HCT116 (cell line): ENCODE measurements around the gene BRD9. TPM values are rescaled to one million over a fixed set of nuclear protein-coding genes. Genes with fewer than 3 reads are reported as not detected.

Source experiments
- ATAC-seq: fragments of 200-7000 bp; cut with Tn5 transposase; 2 replicates; pipeline ENCODE4 v1.9.1; 2020; ENCODE audit warnings: mild to moderate bottlenecking, moderate library complexity
- BruUV-seq: library from RNA; stranded (reverse); fragments of 400-500 nt; replicated peaks from 2 replicates; lab custom pipeline; 2021; lab: Mats Ljungman, UMichigan
- CTCF ChIA-PET: fragments of 300-600 bp; sonication (Branson Sonifier 250); formaldehyde crosslinking; loops from one replicate; lab custom pipeline; 2021; ENCODE audit warnings: antibody characterized with exemption; lab: Charles Lee
- POLR2A ChIA-PET: fragments of 300-600, 350-600 bp; sonication (Branson Sonifier 250); formaldehyde crosslinking; loops from one replicate; lab custom pipeline; 2021; ENCODE audit warnings: antibody characterized with exemption; lab: Charles Lee
- RAD21 ChIA-PET, 2 experiments: fragments of 300-600 bp; sonication (Branson Sonifier 250); formaldehyde crosslinking; loops; one replicate each; lab custom pipeline; 2023; ENCODE audit warnings: low total read pairs in 2 of 2; ENCODE audit not compliant: uncharacterized antibody in 2 of 2, unreplicated experiment in 2 of 2, low non-redundant PET in 1 of 2; lab: Charles Lee
- DNase-seq: peaks from one replicate; pipeline ENCODE4 v3.0.0-alpha.2; 2010; ENCODE audit warnings: low read depth, low spot score
- H2AFZ ChIP-seq: fragments of 200-600 bp; shearing (Covaris generic), sonication (generic); 2 replicates; pipeline ENCODE4 v1.6.1; 2017; ENCODE audit warnings: low read depth, mixed run types, mixed read lengths, antibody characterized with exemption, low read length; ENCODE audit not compliant: poor library complexity, severe bottlenecking
- H3K27ac ChIP-seq: 2 replicates; pipeline ENCODE4 v1.5.1; 2012; ENCODE audit warnings: low read depth, low read length
- H3K27me3 ChIP-seq: fragments of 200-600 bp; sonication (generic); 2 replicates; pipeline ENCODE4 v1.6.1; 2016; ENCODE audit warnings: mixed run types, low read length, mixed read lengths; ENCODE audit not compliant: insufficient read depth
- H3K36me3 ChIP-seq, 2 experiments: fragments of 200-500 bp in 1 of 2; fragments of 200-600 bp in 1 of 2; sonication (Bioruptor generic) in 1 of 2; sonication (generic) in 1 of 2; 2 replicates each; pipeline versions ENCODE4 v1.5.1 to v1.6.1; 2014 to 2016; ENCODE audit warnings: low read length in 2 of 2, inconsistent platforms in 1 of 2, mixed read lengths in 1 of 2, mixed run types in 1 of 2; ENCODE audit not compliant: insufficient read depth in 2 of 2, control insufficient read depth in 1 of 2
- H3K4me1 ChIP-seq, 2 experiments: fragments of 200-600 bp in 1 of 2; sonication (generic) in 1 of 2; 2 replicates each; pipeline versions ENCODE4 v1.5.1 to v1.6.1; 2012 to 2017; ENCODE audit warnings: low read length in 2 of 2, inconsistent platforms in 1 of 2, mild to moderate bottlenecking in 1 of 2, mixed read lengths in 1 of 2, mixed run types in 1 of 2, moderate library complexity in 1 of 2; ENCODE audit not compliant: insufficient read depth in 2 of 2, control insufficient read depth in 1 of 2
- H3K4me2 ChIP-seq: fragments of 200-600 bp; sonication (generic); 2 replicates; pipeline ENCODE4 v1.6.1; 2017; ENCODE audit warnings: mixed run types, low read length, mixed read lengths
- H3K4me3 ChIP-seq, 2 experiments: fragments of 200-600 bp in 1 of 2; sonication (generic) in 1 of 2; replicated peaks in 1 of 2; 2 replicates each; pipeline ENCODE4 v1.5.1; 2011 to 2016; ENCODE audit warnings: low read length in 2 of 2, control low read depth in 1 of 2, low read depth in 1 of 2, mild to moderate bottlenecking in 1 of 2, mixed read lengths in 1 of 2, mixed run types in 1 of 2
- H3K79me2 ChIP-seq: fragments of 200-600 bp; sonication (generic); 2 replicates; pipeline ENCODE4 v1.6.1; 2017; ENCODE audit warnings: mild to moderate bottlenecking, mixed run types, low read length, moderate library complexity, mixed read lengths; ENCODE audit not compliant: insufficient read depth
- H3K9ac ChIP-seq: fragments of 200-600 bp; sonication (generic); 2 replicates; pipeline ENCODE4 v1.6.1; 2016; ENCODE audit warnings: low read length, mixed read lengths
- H3K9me2 ChIP-seq: fragments of 200-600 bp; sonication (generic), shearing (Covaris generic); 2 replicates; pipeline ENCODE4 v1.6.1; 2017; ENCODE audit warnings: mixed run types, mild to moderate bottlenecking, moderate library complexity; ENCODE audit not compliant: insufficient read depth
- H3K9me3 ChIP-seq, 2 experiments: fragments of 200-500 bp in 1 of 2; fragments of 200-600 bp in 1 of 2; sonication (Bioruptor generic) in 1 of 2; sonication (generic) in 1 of 2; 2 replicates each; pipeline ENCODE4 v1.6.1; 2014 to 2017; ENCODE audit warnings: low read length in 2 of 2, mixed read lengths in 2 of 2, inconsistent platforms in 1 of 2, low read depth in 1 of 2, mild to moderate bottlenecking in 1 of 2, mixed run types in 1 of 2, moderate library complexity in 1 of 2; ENCODE audit not compliant: control insufficient read depth in 1 of 2, insufficient read depth in 1 of 2
- H4K20me1 ChIP-seq: fragments of 200-600 bp; sonication (generic), shearing (Covaris generic); 2 replicates; pipeline ENCODE4 v1.6.1; 2017; ENCODE audit warnings: mixed run types, mild to moderate bottlenecking, moderate library complexity; ENCODE audit not compliant: insufficient read depth
- CBX3 ChIP-seq: IDR thresholded peaks from 2 replicates; pipeline ENCODE4 v1.6.1; 2012; ENCODE audit warnings: low read depth
- CEBPB ChIP-seq: IDR thresholded peaks from 2 replicates; pipeline ENCODE4 v1.6.1; 2012; ENCODE audit warnings: low read depth
- CTCF ChIP-seq, 3 experiments: fragments of 200-600 bp in 1 of 3; sonication (generic) in 1 of 3; IDR thresholded peaks in 2 of 3; conservative IDR thresholded peaks in 1 of 3; 2 replicates each; pipeline ENCODE4 v1.5.1; 2012 to 2017; ENCODE audit warnings: low read depth in 2 of 3, low read length in 2 of 3, antibody characterized with exemption in 1 of 3, borderline replicate concordance in 1 of 3, control low read depth in 1 of 3, mild to moderate bottlenecking in 1 of 3, mixed read lengths in 1 of 3, mixed run types in 1 of 3, moderate library complexity in 1 of 3; ENCODE audit not compliant: insufficient read depth in 1 of 3
- EGR1 ChIP-seq: IDR thresholded peaks from 2 replicates; pipeline ENCODE4 v1.6.1; 2012; ENCODE audit warnings: low read depth
- ELF1 ChIP-seq: IDR thresholded peaks from 2 replicates; pipeline ENCODE4 v1.6.1; 2012; ENCODE audit warnings: low read depth, borderline replicate concordance
- EZH2 ChIP-seq: fragments of 200-600 bp; sonication (generic); IDR thresholded peaks from 2 replicates; pipeline ENCODE4 v1.6.1; 2017; ENCODE audit warnings: antibody characterized with exemption, mixed run types
- EZH2phosphoT487 ChIP-seq: fragments of 200-600 bp; IDR thresholded peaks from 2 replicates; pipeline ENCODE4 v1.6.1; 2018; ENCODE audit warnings: antibody characterized with exemption, borderline replicate concordance
- MAX ChIP-seq: IDR thresholded peaks from 2 replicates; pipeline ENCODE4 v1.6.1; 2012
- POLR2A ChIP-seq: IDR thresholded peaks from 2 replicates; pipeline ENCODE4 v1.7.0; 2011; ENCODE audit warnings: borderline replicate concordance; ENCODE audit not compliant: insufficient read depth, insufficient read length; ENCODE audit errors: extremely low read depth
- POLR2AphosphoS5 ChIP-seq: IDR thresholded peaks from 2 replicates; pipeline ENCODE4 v1.6.1; 2011; ENCODE audit warnings: mild to moderate bottlenecking, low read depth, low read length, moderate library complexity
- RAD21 ChIP-seq: IDR thresholded peaks from 2 replicates; pipeline ENCODE4 v1.6.1; 2012; ENCODE audit warnings: low read depth, mild to moderate bottlenecking
- REST ChIP-seq: IDR thresholded peaks from 2 replicates; pipeline ENCODE4 v1.6.1; 2012; ENCODE audit warnings: low read depth
- SIN3A ChIP-seq: IDR thresholded peaks from 2 replicates; pipeline ENCODE4 v1.6.1; 2012; ENCODE audit warnings: low read depth
- SP1 ChIP-seq: IDR thresholded peaks from 2 replicates; pipeline ENCODE4 v1.6.1; 2012; ENCODE audit warnings: low read depth
- TCF7L2 ChIP-seq: IDR thresholded peaks from 2 replicates; pipeline ENCODE4 v1.7.0; 2011; ENCODE audit warnings: borderline replicate concordance, inconsistent platforms; ENCODE audit not compliant: insufficient read depth, insufficient read length; ENCODE audit errors: extremely low read depth
- YY1 ChIP-seq: IDR thresholded peaks from 2 replicates; pipeline ENCODE4 v1.6.1; 2011; ENCODE audit warnings: low read length, low read depth, moderate library complexity, mild to moderate bottlenecking; ENCODE audit not compliant: insufficient replicate concordance; ENCODE audit errors: extremely low read depth
- ZBTB33 ChIP-seq: IDR thresholded peaks from 2 replicates; pipeline ENCODE4 v1.6.1; 2011; ENCODE audit warnings: mild to moderate bottlenecking, low read length, moderate library complexity; ENCODE audit not compliant: insufficient replicate concordance; ENCODE audit errors: extremely low read depth
- ZFX ChIP-seq: fragments of 450-650 bp; IDR thresholded peaks from 2 replicates; pipeline ENCODE4 v1.6.1; 2017
- ZNF274 ChIP-seq: fragments of 200-500 bp; sonication (Bioruptor generic); IDR thresholded peaks from 2 replicates; pipeline ENCODE4 v1.6.1; 2014; ENCODE audit warnings: mild to moderate bottlenecking, low read depth, low read length, inconsistent platforms
- intact Hi-C: fragments of 100-400 bp; cut with micrococcal nuclease; formaldehyde crosslinking; loops from 2 replicates; pipeline ENCODE4 v1.10.0; 2022
- total RNA-seq: library from RNA; stranded (reverse); gene quantifications from one replicate; pipeline ENCODE4 v1.2.1, GENCODE V29; 2021; ENCODE audit not compliant: unreplicated experiment

BRD9 gene
- total RNA-seq, 1 experiment from 2014 or later: 54.6 TPM

GRCh38 chr5:891117-891836, 1.3 kb downstream of the BRD9 start:
- TF ChIP-seq MAX: peak; percentile 60; the same call in 1 of the 2 replicates
- TF ChIP-seq EGR1: no peak
- no peak for TF ChIP-seq CEBPB
- no peak for TF ChIP-seq YY1
- peak; percentile 19 for TF ChIP-seq SP1
- TF ChIP-seq REST: no peak
- TF ChIP-seq ZNF274: no peak
- TF ChIP-seq EZH2: no peak
- peak; percentile 82 for TF ChIP-seq TCF7L2
- TF ChIP-seq ZFX: no peak
- peak; percentile 66; the same call in 1 of the 2 replicates for TF ChIP-seq SIN3A
- TF ChIP-seq POLR2AphosphoS5: peak; percentile 68
- no peak for TF ChIP-seq CTCF (IDR thresholded peaks at IDR 0.05 in 2 of 3, conservative IDR thresholded peaks at IDR 0.05 in 1 of 3; ENCODE audit: borderline replicate concordance in 1 of 3, insufficient read depth in 1 of 3, low read depth in 2 of 3, low read length in 2 of 3)
- TF ChIP-seq RAD21: no peak
- no peak; the same call in 1 of the 2 replicates for TF ChIP-seq ELF1
- no peak for TF ChIP-seq CBX3
- no peak for TF ChIP-seq ZBTB33
- no peak for TF ChIP-seq EZH2phosphoT487
- peak; percentile 27 for TF ChIP-seq POLR2A
- peaks cover 37 to 72% of the 10 kb centered on the region in 2 experiments for H3K36me3 ChIP-seq
- peaks cover 16 to 18% of the 10 kb centered on the region in 2 experiments; a peak in 3 of 4 replicates for H3K4me1 ChIP-seq
- H4K20me1 ChIP-seq: no peaks in the 10 kb centered on the region
- H3K27me3 ChIP-seq: no peaks in the 10 kb centered on the region
- peak overlapping the region; percentile 75 to 99 for H3K4me3 ChIP-seq
- H3K27ac ChIP-seq: peak overlapping the region; percentile 94
- peaks cover 95% of the 10 kb centered on the region for H3K79me2 ChIP-seq
- no peaks in the 10 kb centered on the region for H3K9me2 ChIP-seq
- H2AFZ ChIP-seq: no peak overlapping the region
- peak overlapping the region; percentile 95 for H3K4me2 ChIP-seq
- CTCF ChIA-PET: interaction anchor here (1.2 to 1.5 kb wide), 2 partner anchors 12 to 32 kb away, joined by 3 read pairs; no protein-coding TSS in a partner anchor
- peak; percentile 86 for ATAC-seq
- H3K9me3 ChIP-seq: no peaks in the 10 kb centered on the region
- POLR2A ChIA-PET: no interaction called here
- TSS peak; percentile 28 for BruUV-seq
- intact Hi-C loops: no loop called here
- H3K9ac ChIP-seq: peak overlapping the region; percentile 97
- RAD21 ChIA-PET: no interaction called here
- peak; percentile 79 for DNase-seq
